Measurements from ENCODE around the gene PPP1R9B.

Gene PPP1R9B

GRCh38 chr17:50186661-50187393 lies 36.4 kb upstream of the PPP1R9B start:
- no peak for DNase-seq

GRCh38 chr17:50185631-50186471 lies 35.4 kb upstream of the PPP1R9B start:
- no peak for DNase-seq

GRCh38 chr17:50184611-50185398 lies 34.3 kb upstream of the PPP1R9B start:
- DNase-seq = no peak

- no peak for DNase-seq
Measured at GRCh38 chr17:50184064-50184463, 33.6 kb upstream of the PPP1R9B start.

- no peak for DNase-seq
Measured at GRCh38 chr17:50183421-50183994, 33.0 kb upstream of the PPP1R9B start.

GRCh38 chr17:50182783-50183420 lies 32.4 kb upstream of the PPP1R9B start:
- DNase-seq = no peak

- DNase-seq = no peak
Measured at GRCh38 chr17:50181591-50182560, 31.4 kb upstream of the PPP1R9B start.

- DNase-seq = no peak
Measured at GRCh38 chr17:50181144-50181543, 30.7 kb upstream of the PPP1R9B start.

GRCh38 chr17:50180620-50181019 lies 30.1 kb upstream of the PPP1R9B start:
- DNase-seq = no peak

GRCh38 chr17:50180111-50180510 lies 29.6 kb upstream of the PPP1R9B start:
- no peak for DNase-seq

- peak; percentile 23 for DNase-seq
Measured at GRCh38 chr17:50177983-50178834, 27.7 kb upstream of the PPP1R9B start.

GRCh38 chr17:50177476-50177875 lies 27.0 kb upstream of the PPP1R9B start:
- no peak for DNase-seq

GRCh38 chr17:50176559-50177357 lies 26.3 kb upstream of the PPP1R9B start:
- DNase-seq = no peak

GRCh38 chr17:50175035-50175807 lies 24.7 kb upstream of the PPP1R9B start:
- no peak for DNase-seq

- DNase-seq = no peak
Measured at GRCh38 chr17:50174444-50174843, 24.0 kb upstream of the PPP1R9B start.

GRCh38 chr17:50173335-50173941 lies 23.0 kb upstream of the PPP1R9B start:
- no peak for DNase-seq

GRCh38 chr17:50172936-50173334 lies 22.5 kb upstream of the PPP1R9B start:
- DNase-seq = no peak

- DNase-seq = no peak
Measured at GRCh38 chr17:50172130-50172529, 21.7 kb upstream of the PPP1R9B start.

All from stimulated activated naive CD4-positive, alpha-beta T cell treated with Interleukin-2 at 50 U/mL for 16 hours (primary cell).